Measurements from ENCODE around the gene EPHB2. TPM values are rescaled to one million over a fixed set of nuclear protein-coding genes. Genes with fewer than 3 reads are reported as not detected.

The EPHB2 gene
- total and polyA plus RNA-seq, 2 donors (not counting 1 experiment from before 2014, with no cell fraction given): 0.07 to 0.39 TPM

GRCh38 chr1:22738069-22738435 is 27.4 kb downstream of the EPHB2 start:
- no peak overlapping the region for H3K4me2 ChIP-seq (replicated peaks; ENCODE audit: low read depth, low read length, poor library complexity, severe bottlenecking)
- no peak for ATAC-seq (ENCODE audit: low read depth)
- Mint-ChIP-seq H3K9me3 (ENCODE audit: insufficient read depth) (no peaks in the 10 kb centered on the region), H3K27me3 (peaks cover 19% of the 10 kb centered on the region), H3K4me3 (no peak overlapping the region), H3K27ac (no peak overlapping the region), H3K4me1 (no peaks in the 10 kb centered on the region)
- intact Hi-C loops (cut with micrococcal nuclease): no loop called here
- TF ChIP-seq CTCF (IDR thresholded peaks at IDR 0.05) (no peak), EZH2 (IDR thresholded peaks at IDR 0.05; ENCODE audit: borderline replicate concordance, insufficient read depth, low read depth, low read length, poor library complexity, severe bottlenecking) (no peak)
- no peak overlapping the region for H2AFZ ChIP-seq (ENCODE audit: insufficient read depth, low read depth, low read length, poor library complexity, severe bottlenecking)
- no peak overlapping the region for H3K27ac ChIP-seq (ENCODE audit: low read length in 2 of 2)
- no peaks in the 10 kb centered on the region for H3K4me1 ChIP-seq (ENCODE audit: control insufficient read depth in 2 of 2, insufficient read depth in 2 of 2, low read length in 2 of 2)
- CTCF ChIA-PET: no interaction called here
- no peak for DNase-seq
- no peaks in the 10 kb centered on the region for H4K20me1 ChIP-seq (ENCODE audit: control insufficient read depth, insufficient read depth, low read length, poor library complexity, severe bottlenecking)
- no peak overlapping the region for H3K4me3 ChIP-seq (ENCODE audit: control extremely low read depth in 1 of 5, extremely low read depth in 1 of 5, insufficient read depth in 1 of 5, low read depth in 2 of 5, low read length in 4 of 5)
- no peaks in the 10 kb centered on the region for H3K36me3 ChIP-seq (replicated peaks in 1 of 2; ENCODE audit: control extremely low read depth in 1 of 2, control insufficient read depth in 1 of 2, extremely low read depth in 1 of 2, insufficient read depth in 2 of 2, low read length in 1 of 2)
- no peaks in the 10 kb centered on the region for H3K79me2 ChIP-seq (ENCODE audit: control insufficient read depth, insufficient read depth, low read length)
- no peak overlapping the region for H3K9ac ChIP-seq (ENCODE audit: low read length)
- no CpG with 5 or more reads among the region's 1 CpG for WGBS (ENCODE audit: insufficient coverage)
- no peaks in the 10 kb centered on the region for H3K9me3 ChIP-seq (ENCODE audit: control extremely low read depth in 1 of 3, control insufficient read depth in 2 of 3, insufficient read depth in 1 of 3, low read length in 2 of 3)
- H3K27me3 ChIP-seq (replicated peaks in 1 of 4; ENCODE audit: control extremely low read depth in 1 of 4, control insufficient read depth in 3 of 4, insufficient read depth in 4 of 4, low read length in 3 of 4): peaks cover 0 to 3% (median 0%) of the 10 kb centered on the region in 4 experiments
- POLR2A ChIA-PET: no interaction called here

GRCh38 chr1:22738522-22738921 is 27.9 kb downstream of the EPHB2 start:
- H2AFZ ChIP-seq (ENCODE audit: insufficient read depth, low read depth, low read length, poor library complexity, severe bottlenecking): no peak overlapping the region
- H4K20me1 ChIP-seq (ENCODE audit: control insufficient read depth, insufficient read depth, low read length, poor library complexity, severe bottlenecking): no peaks in the 10 kb centered on the region
- no peaks in the 10 kb centered on the region for H3K79me2 ChIP-seq (ENCODE audit: control insufficient read depth, insufficient read depth, low read length)
- peaks cover 0 to 3% (median 0%) of the 10 kb centered on the region in 4 experiments for H3K27me3 ChIP-seq (replicated peaks in 1 of 4; ENCODE audit: control extremely low read depth in 1 of 4, control insufficient read depth in 3 of 4, insufficient read depth in 4 of 4, low read length in 3 of 4)
- H3K9ac ChIP-seq (ENCODE audit: low read length): no peak overlapping the region
- Mint-ChIP-seq H3K9me3 (ENCODE audit: insufficient read depth) (no peaks in the 10 kb centered on the region), H3K27ac (no peak overlapping the region), H3K4me3 (no peak overlapping the region), H3K27me3 (peaks cover 19% of the 10 kb centered on the region), H3K4me1 (no peaks in the 10 kb centered on the region)
- intact Hi-C loops (cut with micrococcal nuclease): no loop called here
- ATAC-seq (ENCODE audit: low read depth): no peak
- WGBS (ENCODE audit: insufficient coverage): 88% methylated on average over 4 of the region's 4 CpGs
- ChIA-PET POLR2A (no interaction called here), CTCF (interaction anchor here (1.4 kb wide), 1 partner anchor 34 kb away, joined by 6 read pairs; no protein-coding TSS in a partner anchor)
- H3K36me3 ChIP-seq (replicated peaks in 1 of 2; ENCODE audit: control extremely low read depth in 1 of 2, control insufficient read depth in 1 of 2, extremely low read depth in 1 of 2, insufficient read depth in 2 of 2, low read length in 1 of 2): no peaks in the 10 kb centered on the region
- TF ChIP-seq CTCF (IDR thresholded peaks at IDR 0.05): no peak
- TF ChIP-seq EZH2 (IDR thresholded peaks at IDR 0.05; ENCODE audit: borderline replicate concordance, insufficient read depth, low read depth, low read length, poor library complexity, severe bottlenecking): no peak
- H3K4me3 ChIP-seq (ENCODE audit: control extremely low read depth in 1 of 5, extremely low read depth in 1 of 5, insufficient read depth in 1 of 5, low read depth in 2 of 5, low read length in 4 of 5): no peak overlapping the region
- no peak overlapping the region for H3K4me2 ChIP-seq (replicated peaks; ENCODE audit: low read depth, low read length, poor library complexity, severe bottlenecking)
- DNase-seq: no peak
- no peaks in the 10 kb centered on the region for H3K4me1 ChIP-seq (ENCODE audit: control insufficient read depth in 2 of 2, insufficient read depth in 2 of 2, low read length in 2 of 2)
- H3K9me3 ChIP-seq (ENCODE audit: control extremely low read depth in 1 of 3, control insufficient read depth in 2 of 3, insufficient read depth in 1 of 3, low read length in 2 of 3): no peaks in the 10 kb centered on the region
- H3K27ac ChIP-seq (ENCODE audit: low read length in 2 of 2): no peak overlapping the region

Measured in B cell (primary cell).